ENCODE results near the gene TPSAB1.

- TF ChIP-seq CTCF (IDR thresholded peaks at IDR 0.05; ENCODE audit: low read depth, low read length), result no peak
- no peak for TF ChIP-seq EZH2phosphoT487 (IDR thresholded peaks at IDR 0.05; ENCODE audit: low read depth)
Observed at GRCh38 chr16:1215574-1216295, 24.8 kb upstream of the TPSAB1 start.
